ENCODE results near the gene CLEC18B.

DNA sequence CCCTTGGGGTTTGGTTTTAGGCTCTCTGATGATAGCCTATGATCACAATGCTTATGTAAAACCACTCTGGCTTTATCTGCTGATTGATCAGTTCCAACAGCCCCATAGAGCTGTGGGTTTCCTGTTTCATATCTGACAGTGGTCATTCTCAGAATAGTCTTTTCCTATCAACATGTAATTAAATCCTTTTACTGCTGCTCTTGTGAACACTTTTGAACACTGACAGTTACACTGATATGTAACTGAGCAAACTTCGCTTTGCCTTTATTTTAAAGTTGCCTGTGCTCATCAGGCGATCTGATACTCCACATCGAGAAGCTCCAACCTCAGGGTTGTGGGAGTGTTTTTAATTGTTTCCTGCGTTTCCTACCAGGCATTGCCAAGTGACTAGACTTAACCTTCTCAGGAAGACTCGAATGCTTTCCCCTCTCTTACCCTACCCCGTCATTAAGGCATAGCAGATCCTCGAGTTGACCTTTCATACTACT lies 17.3 kb upstream of the CLEC18B start:
- TF ChIP-seq RFX5 (IDR thresholded peaks at IDR 0.05; ENCODE audit: low read depth, low read length): no peak
- no peak for TF ChIP-seq POLR2A (IDR thresholded peaks at IDR 0.05; ENCODE audit: low read depth, low read length)
- no peak for TF ChIP-seq CTCF (conservative IDR thresholded peaks at IDR 0.05; ENCODE audit: low read depth, low read length)
- TF ChIP-seq RCOR1 (IDR thresholded peaks at IDR 0.05; ENCODE audit: insufficient replicate concordance, low read length): no peak
- no peak for TF ChIP-seq MAFK (IDR thresholded peaks at IDR 0.05; ENCODE audit: low read depth, low read length)
- no peak for TF ChIP-seq SMC3 (IDR thresholded peaks at IDR 0.05; ENCODE audit: low read depth, low read length)
- TF ChIP-seq, protein P1, sequence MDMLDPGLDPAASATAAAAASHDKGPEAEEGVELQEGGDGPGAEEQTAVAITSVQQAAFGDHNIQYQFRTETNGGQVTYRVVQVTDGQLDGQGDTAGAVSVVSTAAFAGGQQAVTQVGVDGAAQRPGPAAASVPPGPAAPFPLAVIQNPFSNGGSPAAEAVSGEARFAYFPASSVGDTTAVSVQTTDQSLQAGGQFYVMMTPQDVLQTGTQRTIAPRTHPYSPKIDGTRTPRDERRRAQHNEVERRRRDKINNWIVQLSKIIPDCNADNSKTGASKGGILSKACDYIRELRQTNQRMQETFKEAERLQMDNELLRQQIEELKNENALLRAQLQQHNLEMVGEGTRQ (IDR thresholded peaks at IDR 0.05; ENCODE audit: low read depth, low read length): no peak
- no peak for TF ChIP-seq BHLHE40 (IDR thresholded peaks at IDR 0.05; ENCODE audit: low read depth, low read length)
- no peak for TF ChIP-seq CEBPB (IDR thresholded peaks at IDR 0.05; ENCODE audit: low read depth, low read length)
- TF ChIP-seq NFE2L2 (IDR thresholded peaks at IDR 0.05; ENCODE audit: low read depth, low read length): no peak
- TF ChIP-seq MAZ (IDR thresholded peaks at IDR 0.05; ENCODE audit: borderline replicate concordance, low read depth, low read length): no peak

Measured in IMR-90 (cell line).